GM18951 (cell line): ENCODE data around the gene NFXL1.

ENCODE experiments used
- POLR2A ChIP-seq: IDR thresholded peaks from 4 replicates; pipeline ENCODE4 v1.6.1; 2011; ENCODE audit warnings: mild to moderate bottlenecking; ENCODE audit not compliant: insufficient read length, insufficient read depth; ENCODE audit errors: extremely low read depth
- in situ Hi-C: fragments of 300-500 bp; cut with MboI; formaldehyde crosslinking; loops from one replicate; pipeline ENCODE4 v1.12.0; 2022; ENCODE audit warnings: low sequenced_read_pairs, mixed read lengths, inconsistent platforms; ENCODE audit not compliant: unreplicated experiment

The NFXL1 gene

DNA sequence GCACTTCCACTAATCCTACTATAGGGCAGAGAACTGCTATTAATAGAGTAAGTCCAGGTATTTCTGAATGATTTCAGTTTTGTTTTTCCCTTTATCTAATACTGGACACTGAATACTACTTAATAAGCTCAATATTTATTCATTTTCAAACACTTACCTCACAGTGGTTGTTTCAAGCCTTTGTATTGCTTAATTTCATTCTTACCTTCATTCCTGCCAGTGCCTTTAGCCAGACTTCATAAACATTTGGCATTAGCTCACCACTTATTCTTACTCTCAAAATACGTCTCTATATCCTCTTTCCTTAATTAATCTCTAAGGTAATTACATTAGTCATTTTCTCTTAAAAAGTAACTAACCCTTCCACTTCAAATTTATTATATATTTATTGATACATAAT is 57.7 kb downstream of the NFXL1 start:
- in situ Hi-C loops: no loop called here

GRCh38 chr4:47855350-47855749 is 59.0 kb downstream of the NFXL1 start:
- TF ChIP-seq POLR2A: no peak
- in situ Hi-C loops: no loop called here

More for the DNA sequence above, 57.7 kb downstream of the NFXL1 start:
- no peak for TF ChIP-seq POLR2A

DNA sequence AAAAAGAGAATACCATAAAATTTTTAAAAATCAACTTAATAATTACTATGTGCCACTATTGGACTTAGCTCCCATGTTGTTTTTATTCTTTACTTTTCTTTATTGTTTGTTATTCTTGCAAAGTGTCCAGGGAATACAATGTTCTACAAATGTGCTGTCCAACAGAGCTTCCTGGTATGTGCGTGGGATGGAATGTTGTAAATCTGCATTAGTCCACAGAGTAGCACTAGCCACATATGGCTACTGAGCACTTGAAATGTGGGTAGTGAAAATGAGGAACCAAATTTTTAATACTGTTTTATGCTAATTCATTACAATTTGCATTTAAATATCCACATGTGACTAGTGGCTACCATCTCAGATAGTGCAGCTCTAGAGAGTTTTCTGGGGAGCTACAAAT is 62.2 kb downstream of the NFXL1 start:
- in situ Hi-C loops: no loop called here
- TF ChIP-seq POLR2A: no peak

- in situ Hi-C loops: no loop called here
- no peak for TF ChIP-seq POLR2A
Measured at GRCh38 chr4:47849466-47849865, 64.9 kb downstream of the NFXL1 start.

GRCh38 chr4:47848041-47848440 is 66.3 kb downstream of the NFXL1 start:
- no peak for TF ChIP-seq POLR2A
- in situ Hi-C loops: no loop called here

DNA sequence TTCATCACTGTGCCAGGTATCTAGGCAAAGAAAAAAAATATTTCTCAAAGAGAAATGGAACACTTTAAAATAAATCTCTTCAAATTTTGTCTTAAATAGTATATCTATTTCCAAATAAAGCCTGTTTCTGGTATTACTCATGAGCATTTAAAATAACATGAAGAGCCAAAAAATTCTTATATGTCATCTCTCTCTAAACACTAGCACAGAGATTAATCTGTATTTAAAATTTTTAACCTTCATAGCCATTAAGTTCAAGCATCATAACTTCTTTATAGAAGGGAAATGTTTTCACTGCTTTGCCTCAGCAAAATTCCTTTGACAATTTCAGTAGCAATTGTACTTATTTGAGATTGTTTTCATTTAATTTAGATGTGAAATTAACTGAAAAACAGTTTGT is 71.4 kb downstream of the NFXL1 start:
- no peak for TF ChIP-seq POLR2A
- in situ Hi-C loops: no loop called here

DNA sequence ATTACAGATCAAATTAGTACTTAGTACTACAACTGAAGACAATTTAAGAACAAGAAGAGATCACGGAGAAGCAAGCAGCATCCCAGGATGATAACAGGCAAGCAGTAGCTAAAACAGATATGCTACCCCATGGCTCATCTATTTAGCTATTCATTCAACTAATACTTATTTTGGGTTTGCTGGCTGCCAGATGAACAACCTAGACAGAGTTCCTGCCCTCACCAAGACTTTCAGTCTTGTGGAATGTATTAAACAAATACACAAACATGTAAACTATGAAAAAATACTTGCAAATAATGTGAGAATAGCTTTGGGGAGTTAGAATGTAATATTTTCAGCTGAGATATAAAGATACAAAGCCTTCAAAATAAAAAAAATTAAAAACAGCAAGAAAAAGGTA is 74.1 kb downstream of the NFXL1 start:
- no peak for TF ChIP-seq POLR2A
- in situ Hi-C loops: no loop called here

- in situ Hi-C loops: loop anchor here (10.0 kb wide), 1 partner anchor 134 kb away; no protein-coding TSS in a partner anchor
- TF ChIP-seq POLR2A: no peak
Measured at GRCh38 chr4:47839259-47839658, 75.1 kb downstream of the NFXL1 start.

DNA sequence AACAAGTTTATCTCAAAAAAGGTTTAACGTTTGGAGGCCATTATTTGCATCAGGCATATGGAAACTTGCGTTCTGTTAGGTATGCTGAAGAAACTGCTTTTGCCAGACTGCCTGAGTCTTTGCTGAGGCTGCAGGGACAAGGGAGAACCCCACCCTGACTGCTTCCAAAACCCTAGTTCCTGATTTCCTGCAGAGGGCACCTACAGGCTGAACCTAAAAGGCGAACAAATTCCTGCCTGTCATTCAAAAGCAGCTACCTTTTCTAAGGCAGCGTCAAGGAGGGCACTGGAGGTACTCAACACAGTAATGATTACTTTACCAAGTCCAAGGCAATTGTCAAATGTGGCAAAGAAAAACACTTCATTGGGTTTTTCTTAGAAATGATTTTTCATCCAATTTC is 75.9 kb downstream of the NFXL1 start:
- TF ChIP-seq POLR2A: no peak

DNA sequence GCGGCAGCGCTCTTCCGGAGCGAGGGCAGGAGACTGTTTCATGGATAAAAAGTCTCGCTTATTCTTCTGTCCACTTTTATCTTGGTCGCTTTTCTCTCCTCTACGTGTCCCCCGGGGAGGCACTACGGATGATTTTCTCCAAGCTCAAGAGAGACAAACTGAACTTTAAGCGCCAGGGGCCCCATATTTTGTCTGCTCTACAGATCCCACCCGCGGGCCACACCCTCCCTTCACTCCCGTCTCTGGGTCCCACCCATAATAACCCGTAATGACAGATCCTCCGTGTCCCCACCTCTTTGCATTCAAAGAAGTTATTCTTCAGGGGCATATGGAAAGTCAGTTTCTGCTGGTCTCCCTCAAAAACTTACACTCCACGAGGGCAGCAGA is 76.5 kb downstream of the NFXL1 start, which contains the start of gene CORIN:
TSS of gene CORIN (minus strand) at position 160 of the 387 bp plus-strand sequence. CDS start at position 42, 118 bp downstream.
- TF ChIP-seq POLR2A: no peak
- in situ Hi-C loops: loop anchor here (10.0 kb wide), 1 partner anchor 133 kb away; no protein-coding TSS in a partner anchor

More for the DNA sequence above, 75.9 kb downstream of the NFXL1 start:
- in situ Hi-C loops: loop anchor here (10.0 kb wide), 1 partner anchor 134 kb away; no protein-coding TSS in a partner anchor

GRCh38 chr4:47837094-47837907 is 77.1 kb downstream of the NFXL1 start:
- no peak for TF ChIP-seq POLR2A
- in situ Hi-C loops: loop anchor here (10.0 kb wide), 1 partner anchor 132 kb away; no protein-coding TSS in a partner anchor

DNA sequence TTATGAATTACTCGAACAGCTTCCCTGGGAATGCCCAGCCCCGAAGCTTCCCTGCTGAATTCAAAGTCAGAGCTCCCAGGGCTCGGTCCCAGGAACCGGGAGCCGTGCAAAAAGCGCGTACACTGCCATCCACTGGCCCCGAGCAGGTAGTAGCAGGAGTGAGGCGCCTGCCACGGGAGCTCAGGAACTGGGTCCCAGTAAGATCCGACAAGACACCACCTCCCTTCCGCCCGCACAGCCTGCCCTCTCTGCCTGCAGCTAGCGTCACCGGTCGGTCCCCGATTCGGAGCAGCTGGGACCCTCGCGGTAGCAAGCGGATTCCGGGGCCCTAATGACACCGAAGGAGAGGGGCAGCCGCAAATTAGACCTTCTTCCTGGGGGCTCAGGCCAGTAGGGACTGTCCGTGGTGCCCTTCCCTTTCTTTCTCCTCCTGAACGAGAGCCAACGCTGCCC is 77.7 kb downstream of the NFXL1 start:
- no peak for TF ChIP-seq POLR2A
- in situ Hi-C loops: loop anchor here (10.0 kb wide), 1 partner anchor 132 kb away; no protein-coding TSS in a partner anchor

GRCh38 chr4:47835494-47835893 is 78.9 kb downstream of the NFXL1 start:
- no peak for TF ChIP-seq POLR2A
- in situ Hi-C loops: loop anchor here (10.0 kb wide), 1 partner anchor 131 kb away; no protein-coding TSS in a partner anchor
